Rectal smooth muscle tissue (tissue), 1 donor: ENCODE data around the gene ITPKC.
"Not testable (repeated sequence)": the region's sequence is repeated elsewhere in the genome, so short reads cannot be mapped to it uniquely, and the experiment has no call there.

Experiments
- H3K27ac ChIP-seq: one replicate; pipeline ENCODE4 v1.7.0; 2013; ENCODE audit warnings: low read depth, low read length, inconsistent platforms
- H3K27me3 ChIP-seq: one replicate; pipeline ENCODE4 v1.7.0; 2013; ENCODE audit warnings: low read length; ENCODE audit not compliant: control insufficient read depth, insufficient read depth
- H3K36me3 ChIP-seq: one replicate; pipeline ENCODE4 v1.7.0; 2013; ENCODE audit warnings: low read length; ENCODE audit not compliant: control insufficient read depth, insufficient read depth
- H3K4me1 ChIP-seq: one replicate; pipeline ENCODE4 v1.7.0; 2013; ENCODE audit warnings: low read length; ENCODE audit not compliant: control insufficient read depth, insufficient read depth
- H3K4me3 ChIP-seq: one replicate; pipeline ENCODE4 v1.7.0; 2013; ENCODE audit warnings: low read length
- H3K9ac ChIP-seq: one replicate; pipeline ENCODE4 v1.7.0; 2013; ENCODE audit warnings: low read length

Gene ITPKC

GRCh38 chr19:40723661-40724254, 6.8 kb downstream of the ITPKC start:
- Histone ChIP-seq H3K4me1 (peaks cover 4% of the 10 kb centered on the region), H3K9ac (no peak overlapping the region), H3K4me3 (no peak overlapping the region), H3K36me3 (peaks cover 10% of the 10 kb centered on the region), H3K27ac (no peak overlapping the region), H3K27me3 (no peaks in the 10 kb centered on the region)

- Histone ChIP-seq H3K27me3 (no peaks in the 10 kb centered on the region), H3K9ac (no peak overlapping the region), H3K4me1 (peaks cover 4% of the 10 kb centered on the region), H3K36me3 (peaks cover 13% of the 10 kb centered on the region), H3K4me3 (no peak overlapping the region), H3K27ac (no peak overlapping the region)
These were observed 7.4 kb downstream of the ITPKC start for GRCh38 chr19:40724315-40724714.

GRCh38 chr19:40724855-40725254, 7.9 kb downstream of the ITPKC start:
- no peak overlapping the region for H3K4me3 ChIP-seq
- H3K4me1 ChIP-seq, result no peaks in the 10 kb centered on the region
- no peak overlapping the region for H3K9ac ChIP-seq
- H3K27ac ChIP-seq, result no peak overlapping the region
- peaks cover 13% of the 10 kb centered on the region for H3K36me3 ChIP-seq
- H3K27me3 ChIP-seq, result no peaks in the 10 kb centered on the region

GRCh38 chr19:40726279-40726678, 9.4 kb downstream of the ITPKC start:
- H3K4me3 ChIP-seq, result no peak overlapping the region
- no peaks in the 10 kb centered on the region for H3K27me3 ChIP-seq
- no peak overlapping the region for H3K27ac ChIP-seq
- no peaks in the 10 kb centered on the region for H3K4me1 ChIP-seq
- no peak overlapping the region for H3K9ac ChIP-seq
- peaks cover 20% of the 10 kb centered on the region for H3K36me3 ChIP-seq

DNA sequence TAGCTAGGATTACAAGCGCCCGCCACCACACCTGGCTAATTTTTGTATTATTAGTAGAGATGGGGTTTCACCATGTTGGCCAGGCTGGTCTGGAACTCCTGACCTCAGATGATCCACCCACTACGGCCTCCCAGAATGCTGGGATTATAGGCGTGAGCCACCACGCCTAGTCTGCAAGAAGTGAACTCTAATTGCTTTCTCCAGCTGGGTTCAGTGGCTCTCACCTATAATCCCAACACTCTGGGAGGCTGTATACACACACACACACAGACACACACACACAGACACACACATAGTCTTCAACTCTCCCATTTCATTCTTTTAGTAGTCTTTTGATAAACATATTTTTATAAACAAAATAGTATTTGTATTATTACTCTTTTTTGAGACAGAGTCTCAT, 13.2 kb downstream of the ITPKC start:
- peaks cover 33% of the 10 kb centered on the region for H3K36me3 ChIP-seq

GRCh38 chr19:40732304-40732703, 15.4 kb downstream of the ITPKC start:
- peaks cover 40% of the 10 kb centered on the region for H3K36me3 ChIP-seq
- H3K27ac ChIP-seq, H3K4me3 ChIP-seq, H3K4me1 ChIP-seq, H3K27me3 ChIP-seq, H3K9ac ChIP-seq: not testable (repeated sequence)

More for the DNA sequence above, 13.2 kb downstream of the ITPKC start:
- H3K27me3 ChIP-seq, H3K27ac ChIP-seq, H3K9ac ChIP-seq, H3K4me3 ChIP-seq, H3K4me1 ChIP-seq: not testable (repeated sequence)

GRCh38 chr19:40733149-40733548, 16.2 kb downstream of the ITPKC start:
- no peaks in the 10 kb centered on the region for H3K4me1 ChIP-seq
- H3K9ac ChIP-seq, result no peak overlapping the region
- H3K4me3 ChIP-seq, result no peak overlapping the region
- H3K27ac ChIP-seq, result no peak overlapping the region
- H3K27me3 ChIP-seq, result no peaks in the 10 kb centered on the region
- H3K36me3 ChIP-seq, result peaks cover 41% of the 10 kb centered on the region

- no peak overlapping the region for H3K9ac ChIP-seq
- H3K4me3 ChIP-seq, result no peak overlapping the region
- no peak overlapping the region for H3K27ac ChIP-seq
- H3K4me1 ChIP-seq, result no peaks in the 10 kb centered on the region
- H3K27me3 ChIP-seq, result no peaks in the 10 kb centered on the region
- H3K36me3 ChIP-seq, result peaks cover 47% of the 10 kb centered on the region
These were observed 18.3 kb downstream of the ITPKC start for GRCh38 chr19:40735013-40735771.

- Histone ChIP-seq H3K4me1 (no peaks in the 10 kb centered on the region), H3K27me3 (no peaks in the 10 kb centered on the region), H3K4me3 (no peak overlapping the region), H3K9ac (no peak overlapping the region), H3K27ac (no peak overlapping the region), H3K36me3 (peaks cover 40% of the 10 kb centered on the region)
These were observed 19.7 kb downstream of the ITPKC start for GRCh38 chr19:40736661-40737060.

DNA sequence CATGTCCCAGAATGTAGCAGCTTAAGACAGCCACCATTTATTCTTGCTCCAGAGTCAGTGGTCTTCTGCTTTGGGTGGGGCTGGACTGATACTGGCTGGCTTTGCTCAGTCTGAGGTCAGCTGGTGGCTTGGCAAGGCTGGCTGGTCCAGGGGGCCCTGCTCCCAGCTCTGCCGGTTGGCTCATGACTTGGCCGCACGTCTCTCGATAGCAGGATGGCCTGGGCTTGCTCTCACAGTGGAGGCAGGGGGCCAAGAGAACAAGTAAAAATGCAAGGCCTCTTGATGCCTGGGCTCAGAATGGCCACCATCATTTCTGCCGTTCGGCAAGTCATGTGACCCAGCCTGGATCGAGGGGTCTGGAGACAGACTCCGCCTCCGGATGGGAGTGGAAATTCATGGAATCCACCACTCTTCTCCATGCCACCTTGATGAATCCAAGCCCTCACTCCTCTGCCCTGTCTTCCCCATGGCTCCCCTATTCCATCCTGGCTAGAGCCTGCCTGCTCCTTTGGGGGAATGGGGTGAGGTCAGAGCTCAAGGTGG, 20.3 kb downstream of the ITPKC start:
- Histone ChIP-seq H3K27me3 (no peaks in the 10 kb centered on the region), H3K9ac (no peak overlapping the region), H3K4me3 (no peak overlapping the region), H3K27ac (no peak overlapping the region), H3K36me3 (peaks cover 40% of the 10 kb centered on the region), H3K4me1 (no peaks in the 10 kb centered on the region)

GRCh38 chr19:40739030-40739839, 22.3 kb downstream of the ITPKC start:
- Histone ChIP-seq H3K4me3 (no peak overlapping the region), H3K27ac (no peak overlapping the region), H3K36me3 (peaks cover 27% of the 10 kb centered on the region), H3K27me3 (no peaks in the 10 kb centered on the region), H3K9ac (no peak overlapping the region), H3K4me1 (no peaks in the 10 kb centered on the region)

DNA sequence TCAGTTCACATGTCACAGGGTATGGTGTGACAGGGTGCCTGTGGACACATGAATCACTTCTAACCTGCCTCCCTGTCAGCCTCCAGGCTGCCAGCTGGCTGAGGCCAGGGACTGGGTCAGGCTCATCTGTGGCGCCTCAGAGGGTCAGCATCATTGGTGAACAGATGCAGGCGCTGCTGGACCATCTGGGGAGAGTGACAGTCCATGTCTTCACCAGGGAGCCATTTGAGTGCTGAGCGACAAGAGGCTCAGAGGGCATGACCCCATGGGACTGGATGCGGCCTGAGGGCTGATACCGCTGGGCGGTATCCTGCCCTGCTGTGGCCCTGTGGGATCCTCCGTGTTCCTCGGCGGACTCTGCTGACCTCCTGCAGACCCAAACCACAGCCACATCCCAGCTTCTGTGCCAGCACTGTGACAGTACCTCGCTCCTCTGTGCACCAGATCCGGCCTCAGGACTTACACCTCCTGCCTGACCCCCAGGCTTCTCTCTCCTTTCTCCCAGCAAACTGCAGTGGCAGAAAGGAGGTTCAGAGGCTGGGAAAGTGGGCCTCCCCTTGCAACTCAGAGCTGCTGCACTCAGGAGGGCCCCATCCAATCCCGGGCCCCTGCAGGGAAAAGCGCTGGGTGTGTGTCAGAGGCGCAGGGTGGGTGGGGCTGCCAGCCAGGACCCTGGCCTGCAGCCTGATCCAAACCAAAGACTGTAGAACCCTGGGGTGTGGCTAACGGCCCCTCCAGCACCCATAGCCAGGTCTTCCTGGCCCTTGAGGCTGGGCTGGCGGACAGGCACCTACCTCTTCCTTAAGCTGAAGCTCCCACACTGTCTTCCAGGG, 23.2 kb downstream of the ITPKC start:
- Histone ChIP-seq H3K27ac (no peak overlapping the region), H3K27me3 (no peaks in the 10 kb centered on the region), H3K9ac (no peak overlapping the region), H3K36me3 (peaks cover 25% of the 10 kb centered on the region), H3K4me3 (no peak overlapping the region), H3K4me1 (no peaks in the 10 kb centered on the region)
